ENCODE results near the gene FGFR2. TPM values are rescaled to one million over a fixed set of nuclear protein-coding genes. Genes with fewer than 3 reads are reported as not detected.

Gene FGFR2
- total RNA-seq (1 to 10 TPM in 1 of 9 donors, under 1 TPM in 7, not detected in 1; 0.13 to 4.1 (median 0.45) TPM), polyA plus RNA-seq (under 1 TPM; 0.15 to 0.18 TPM)
- long read RNA-seq, donor 1, result 0 reads
- long read RNA-seq, donor 2, result 0 reads
- long read RNA-seq, donor 3, result 0 reads

GRCh38 chr10:121598263-121599249 lies at the start of gene FGFR2:
Gene FGFR2, minus strand, starts transcription at chr10:121598444. Its CDS starts 4,627 bp downstream, at chr10:121593817.
- peak in 1 of 2 donors; percentile 17 for TF ChIP-seq POLR2A (IDR thresholded peaks at IDR 0.05)
- no peak for TF ChIP-seq CTCF (IDR thresholded peaks at IDR 0.05)
- H3K4me1 ChIP-seq, result peaks cover 0 to 19% (median 5%) of the 10 kb centered on the region in 12 donors

DNA sequence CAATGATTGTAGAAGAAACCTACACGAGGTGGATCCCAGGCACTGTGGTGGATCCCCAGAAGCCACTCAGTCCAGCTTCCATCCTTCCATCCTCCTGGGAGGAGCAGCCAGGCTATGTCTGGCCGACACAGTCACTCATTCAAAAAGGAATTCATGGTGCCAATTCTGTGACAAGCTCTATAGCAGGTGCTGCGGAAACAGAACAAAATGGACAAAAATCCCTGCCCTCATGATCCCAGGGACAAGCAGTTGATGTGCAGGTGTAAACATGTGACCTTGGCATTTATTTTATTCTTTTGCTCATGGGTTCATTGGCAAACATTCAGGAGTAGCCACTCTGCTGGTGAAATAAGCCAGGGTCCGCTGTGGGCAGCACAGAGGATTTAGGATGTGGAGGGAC lies 49.2 kb upstream of the FGFR2 start:
- intact Hi-C loops (cut with DNase I), result no loop called here
- DNase-seq (no peak), ATAC-seq (no peak)
- Histone ChIP-seq H3K9me3 (no peaks in the 10 kb centered on the region), H3K36me3 (no peaks in the 10 kb centered on the region), H3K4me1 (no peaks in the 10 kb centered on the region), H3K27me3 (peaks cover 0 to 7% (median 0%) of the 10 kb centered on the region in 9 donors), H3K4me3 (no peak overlapping the region), H3K27ac (no peak overlapping the region)
- 78 to 88% (median 86%) methylated on average over 4 of the region's 4 CpGs for WGBS, 4 donors
- TF ChIP-seq POLR2A (IDR thresholded peaks at IDR 0.05) (no peak), CTCF (IDR thresholded peaks at IDR 0.05) (no peak)

More at GRCh38 chr10:121598263-121599249, at the start of gene FGFR2:
- ATAC-seq, result peak; percentile 87 to 99 (median 96)
- H3K36me3 ChIP-seq, result no peaks in the 10 kb centered on the region
- DNase-seq, result peak; percentile 69 to 87 (median 76)
- WGBS, 4 donors, result 0 to 1% (median 1%) methylated on average over 32 to 92 of the region's 92 CpGs
- peak within 1 kb of the TSS in 11 of 12 donors; percentile 20 to 57 (median 48) for H3K4me3 ChIP-seq
- H3K27ac ChIP-seq, result peak within 1 kb of the TSS in 3 of 12 donors; percentile 34 to 83 (median 72)
- peaks cover 8 to 66% (median 29%) of the 10 kb centered on the region in 9 donors for H3K27me3 ChIP-seq
- H3K9me3 ChIP-seq, result no peaks in the 10 kb centered on the region
- intact Hi-C loops (cut with DNase I), result no loop called here

GRCh38 chr10:121645696-121646095 lies 47.5 kb upstream of the FGFR2 start:
- WGBS, 4 donors, result 73 to 77% (median 76%) methylated on average over 7 of the region's 7 CpGs
- Histone ChIP-seq H3K27ac (no peak overlapping the region), H3K36me3 (no peaks in the 10 kb centered on the region), H3K4me3 (no peak overlapping the region), H3K4me1 (no peaks in the 10 kb centered on the region), H3K9me3 (peaks cover 0 to 14% (median 3%) of the 10 kb centered on the region in 12 donors), H3K27me3 (peaks cover 0 to 7% (median 0%) of the 10 kb centered on the region in 9 donors)
- no peak for ATAC-seq
- intact Hi-C loops (cut with DNase I), result no loop called here
- TF ChIP-seq POLR2A (IDR thresholded peaks at IDR 0.05), result no peak
- TF ChIP-seq CTCF (IDR thresholded peaks at IDR 0.05), result no peak
- DNase-seq, result no peak

- peaks cover 0 to 7% (median 0%) of the 10 kb centered on the region in 9 donors for H3K27me3 ChIP-seq
- no peak overlapping the region for H3K27ac ChIP-seq
- intact Hi-C loops (cut with DNase I), result no loop called here
These were observed 46.3 kb upstream of the FGFR2 start for GRCh38 chr10:121644501-121644900.

More at GRCh38 chr10:121644501-121644900, 46.3 kb upstream of the FGFR2 start:
- TF ChIP-seq CTCF (IDR thresholded peaks at IDR 0.05) (no peak), POLR2A (IDR thresholded peaks at IDR 0.05) (no peak)
- no peak for ATAC-seq
- peak in 1 of 5 donors; percentile 10 for DNase-seq
- Histone ChIP-seq H3K9me3 (peaks cover 0 to 18% (median 3%) of the 10 kb centered on the region in 12 donors), H3K36me3 (no peaks in the 10 kb centered on the region), H3K4me1 (no peaks in the 10 kb centered on the region), H3K4me3 (no peak overlapping the region)
- WGBS, 4 donors, result 62 to 100% (median 84%) methylated on average over 1 to 2 of the region's 2 CpGs

All from heart left ventricle (tissue), 16 donors.